Fibroblast of mammary gland (primary cell): Measurements from ENCODE around the gene GMDS.

Experiments used
- DNase-seq: peaks from one replicate; pipeline ENCODE4 v3.0.0-alpha.2; 2010; ENCODE audit warnings: low read depth
- H3K4me3 ChIP-seq: 2 replicates; pipeline ENCODE4 v1.5.1; 2011; ENCODE audit warnings: low read depth, mild to moderate bottlenecking, low read length, moderate library complexity; ENCODE audit not compliant: control insufficient read depth
- TF ChIP-seq, protein P1 (sequence below): conservative IDR thresholded peaks from 2 replicates; pipeline ENCODE4 v1.5.1; 2011; ENCODE audit warnings: low read depth, low read length, inconsistent platforms; ENCODE audit not compliant: control insufficient read depth, insufficient read depth

Gene GMDS

DNA sequence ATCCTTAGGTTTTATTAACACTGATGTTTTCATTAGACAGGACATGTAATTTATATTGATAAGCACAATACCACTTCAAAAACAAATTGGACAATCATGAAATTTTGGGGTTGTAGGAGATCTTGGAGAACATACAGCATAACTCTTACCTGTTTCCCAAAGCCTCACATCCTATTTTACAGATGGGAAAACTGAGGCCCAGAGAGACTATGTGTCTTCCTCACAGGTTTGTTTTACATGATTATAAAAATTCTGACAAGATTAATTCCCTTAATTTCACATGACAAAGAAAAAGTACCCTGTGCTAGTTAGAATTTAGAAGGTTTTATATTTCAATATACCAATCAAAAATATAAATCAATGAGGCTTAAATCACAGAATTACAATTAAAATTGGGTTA, 145.5 kb downstream of the GMDS start:
- no peak for DNase-seq
- no peak overlapping the region for H3K4me3 ChIP-seq
- TF ChIP-seq, protein P1, sequence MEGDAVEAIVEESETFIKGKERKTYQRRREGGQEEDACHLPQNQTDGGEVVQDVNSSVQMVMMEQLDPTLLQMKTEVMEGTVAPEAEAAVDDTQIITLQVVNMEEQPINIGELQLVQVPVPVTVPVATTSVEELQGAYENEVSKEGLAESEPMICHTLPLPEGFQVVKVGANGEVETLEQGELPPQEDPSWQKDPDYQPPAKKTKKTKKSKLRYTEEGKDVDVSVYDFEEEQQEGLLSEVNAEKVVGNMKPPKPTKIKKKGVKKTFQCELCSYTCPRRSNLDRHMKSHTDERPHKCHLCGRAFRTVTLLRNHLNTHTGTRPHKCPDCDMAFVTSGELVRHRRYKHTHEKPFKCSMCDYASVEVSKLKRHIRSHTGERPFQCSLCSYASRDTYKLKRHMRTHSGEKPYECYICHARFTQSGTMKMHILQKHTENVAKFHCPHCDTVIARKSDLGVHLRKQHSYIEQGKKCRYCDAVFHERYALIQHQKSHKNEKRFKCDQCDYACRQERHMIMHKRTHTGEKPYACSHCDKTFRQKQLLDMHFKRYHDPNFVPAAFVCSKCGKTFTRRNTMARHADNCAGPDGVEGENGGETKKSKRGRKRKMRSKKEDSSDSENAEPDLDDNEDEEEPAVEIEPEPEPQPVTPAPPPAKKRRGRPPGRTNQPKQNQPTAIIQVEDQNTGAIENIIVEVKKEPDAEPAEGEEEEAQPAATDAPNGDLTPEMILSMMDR, result no peak

DNA sequence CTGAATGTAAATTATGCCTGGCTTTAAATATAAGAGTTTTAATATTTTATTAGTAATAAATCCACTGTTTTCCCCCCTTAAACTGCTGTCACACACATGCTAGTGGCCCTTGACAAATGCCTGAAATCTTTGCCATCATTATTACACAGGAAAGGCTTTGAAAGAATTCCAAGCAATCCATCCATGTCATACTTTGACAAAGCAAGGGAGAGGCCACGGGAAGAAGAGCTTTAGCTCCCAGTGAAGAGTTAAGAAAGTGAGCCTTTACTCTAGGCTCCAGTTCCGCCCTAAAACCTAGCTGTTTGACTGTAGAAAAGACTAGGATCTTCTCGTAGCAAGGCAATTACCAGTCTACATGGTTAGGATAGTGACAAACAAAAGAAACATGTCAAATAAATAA, 147.9 kb downstream of the GMDS start:
- TF ChIP-seq, protein P1, result no peak
- H3K4me3 ChIP-seq, result no peak overlapping the region
- DNase-seq, result no peak

DNA sequence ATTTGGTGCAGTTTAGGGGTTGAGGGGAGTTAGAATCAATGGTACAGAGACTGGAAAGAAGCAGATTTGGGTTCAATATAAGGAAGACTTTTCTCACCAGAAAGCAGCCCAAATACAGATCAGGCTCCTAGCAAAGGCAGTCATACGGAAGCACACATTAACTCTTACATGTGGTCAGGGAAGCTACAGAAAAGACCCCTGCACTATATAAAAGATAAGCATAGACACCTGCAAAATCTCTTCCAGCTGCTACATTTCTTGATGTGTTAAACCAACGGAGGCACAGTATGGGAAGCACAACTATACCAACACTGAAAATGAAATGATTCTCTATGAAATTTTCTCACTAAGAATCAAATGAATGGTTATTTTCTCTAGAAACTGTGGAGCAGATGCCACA, 150.8 kb downstream of the GMDS start:
- DNase-seq, result no peak
- no peak overlapping the region for H3K4me3 ChIP-seq
- TF ChIP-seq, protein P1, result no peak

DNA sequence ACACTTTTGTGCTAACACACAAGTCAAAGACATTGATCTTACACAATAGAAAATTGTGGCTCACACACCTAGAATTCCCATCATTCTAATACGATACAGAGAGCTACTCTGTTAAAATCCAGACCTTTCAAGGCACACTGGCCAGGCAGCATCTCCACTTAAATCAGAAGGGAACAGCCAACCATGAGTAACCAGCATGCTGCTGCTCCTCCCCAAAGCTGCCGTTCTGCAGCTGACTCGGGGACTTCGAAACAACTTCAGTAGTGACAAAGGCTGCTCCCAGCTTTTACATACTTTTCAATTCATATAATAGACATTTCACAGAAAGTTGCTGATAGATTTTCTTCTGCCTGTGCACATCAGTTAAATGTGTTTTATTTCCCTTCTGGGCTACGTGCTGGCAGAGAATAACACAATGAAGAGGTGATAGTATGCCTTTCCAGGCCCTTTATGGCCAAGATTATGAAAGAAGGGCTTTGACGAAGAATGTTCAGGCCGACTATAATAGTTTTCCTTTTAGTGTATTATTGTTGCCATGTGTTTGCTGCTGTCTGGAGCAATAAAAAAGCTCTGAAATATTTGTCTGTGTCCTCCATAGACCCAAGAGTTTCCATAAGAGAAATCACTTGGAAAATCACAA, 159.0 kb downstream of the GMDS start:
- DNase-seq, result peak; percentile 16
- H3K4me3 ChIP-seq, result no peak overlapping the region
- TF ChIP-seq, protein P1, result no peak

DNA sequence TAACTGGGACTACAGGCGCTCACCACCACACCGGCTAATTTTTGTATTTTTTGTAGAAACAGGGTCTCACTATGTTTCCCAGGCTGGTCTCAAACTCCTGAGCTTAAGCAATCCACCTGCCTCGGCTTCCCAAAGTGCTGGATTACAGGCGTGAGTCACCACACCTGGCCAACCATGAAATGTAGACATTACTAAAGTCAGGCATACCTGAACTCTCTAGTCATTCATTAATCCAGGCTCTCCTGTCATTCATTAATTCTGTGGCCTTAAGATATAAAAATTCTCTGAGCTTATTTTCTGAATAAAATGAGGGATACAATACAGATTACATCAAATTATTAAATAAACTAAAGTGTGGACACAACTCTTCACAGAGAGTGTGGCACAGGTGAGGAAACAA, 159.7 kb downstream of the GMDS start:
- no peak for DNase-seq
- no peak overlapping the region for H3K4me3 ChIP-seq
- TF ChIP-seq, protein P1, result no peak

DNA sequence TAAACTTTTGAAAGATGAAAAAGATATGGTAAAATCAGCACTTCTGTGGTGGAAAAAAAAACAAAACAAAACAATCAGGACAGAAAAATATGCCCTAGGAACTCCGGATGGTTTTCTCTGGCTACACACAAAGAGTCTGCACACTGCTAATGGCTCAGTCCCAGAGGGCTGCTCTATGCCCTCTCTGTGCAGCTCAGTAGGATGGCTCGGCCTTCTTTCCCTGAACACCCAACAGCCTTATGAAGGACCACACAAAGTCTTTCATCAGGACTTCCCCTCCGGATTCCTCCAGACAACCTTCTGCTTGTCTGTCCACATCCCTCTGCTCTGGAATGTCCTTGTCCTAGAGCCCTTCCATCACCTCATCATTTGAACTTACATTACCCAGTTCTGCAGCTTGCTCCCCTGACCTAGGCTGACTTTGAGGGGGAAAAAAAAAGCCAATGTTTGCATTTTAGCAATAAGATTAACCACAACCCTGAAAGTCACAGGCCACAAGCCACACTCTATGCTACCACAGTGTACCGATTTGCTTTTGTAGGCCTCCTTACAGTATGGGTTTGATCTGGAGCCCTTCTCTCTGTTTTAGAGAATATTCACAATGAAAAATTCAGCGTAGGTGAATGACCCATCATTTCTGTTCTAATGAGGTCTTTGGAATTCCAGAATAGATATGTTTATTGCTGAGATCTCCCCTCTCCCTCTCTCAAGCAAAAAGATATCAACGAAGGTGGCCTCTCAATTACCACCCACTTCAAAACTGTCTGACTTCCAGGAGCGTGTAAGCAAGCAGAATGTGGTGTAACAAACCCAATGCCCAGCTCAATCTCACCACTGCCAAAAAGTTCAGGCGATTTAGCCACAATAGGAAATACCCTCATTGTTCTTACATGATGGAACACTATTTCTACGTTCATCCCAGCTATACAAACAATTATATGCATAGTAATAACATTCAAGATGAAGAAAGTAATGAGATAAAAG, 164.0 kb downstream of the GMDS start:
- TF ChIP-seq, protein P1, result no peak
- DNase-seq, result no peak
- no peak overlapping the region for H3K4me3 ChIP-seq
